Endothelial cell (in vitro differentiated cells): Measurements from ENCODE around the gene OR11H6. TPM values are rescaled to one million over a fixed set of nuclear protein-coding genes. Genes with fewer than 3 reads are reported as not detected.
"Not testable (repeated sequence)": the region's sequence is repeated elsewhere in the genome, so short reads cannot be mapped to it uniquely, and the experiment has no call there.

Experiments
- DNase-seq: peaks from one replicate; pipeline ENCODE4 v3.0.0; 2021; ENCODE audit warnings: low spot score
- H3K27ac Mint-ChIP-seq: one replicate; pipeline ENCODE4 v1.8.0; 2021; ENCODE audit warnings: mixed read lengths, inconsistent platforms; ENCODE audit not compliant: unreplicated experiment
- H3K27me3 Mint-ChIP-seq: one replicate; pipeline ENCODE4 v1.8.0; 2021; ENCODE audit warnings: mild to moderate bottlenecking, moderate library complexity, mixed read lengths, inconsistent platforms; ENCODE audit not compliant: unreplicated experiment
- H3K36me3 Mint-ChIP-seq: one replicate; pipeline ENCODE4 v1.8.0; 2021; ENCODE audit warnings: mild to moderate bottlenecking, low read depth, mixed read lengths, inconsistent platforms; ENCODE audit not compliant: unreplicated experiment
- H3K4me1 Mint-ChIP-seq: one replicate; pipeline ENCODE4 v1.8.0; 2021; ENCODE audit warnings: mild to moderate bottlenecking, mixed read lengths, inconsistent platforms; ENCODE audit not compliant: unreplicated experiment
- H3K4me3 Mint-ChIP-seq: one replicate; pipeline ENCODE4 v1.8.0; 2021; ENCODE audit warnings: mild to moderate bottlenecking, mixed read lengths, inconsistent platforms; ENCODE audit not compliant: unreplicated experiment
- H3K9me3 Mint-ChIP-seq: one replicate; pipeline ENCODE4 v1.8.0; 2021; ENCODE audit warnings: mixed read lengths, inconsistent platforms; ENCODE audit not compliant: unreplicated experiment
- CTCF ChIP-seq: fragments of 200-600 bp; sonication (generic); IDR thresholded peaks from one replicate; pipeline ENCODE4 v1.5.0; 2021; ENCODE audit warnings: antibody characterized with exemption; ENCODE audit not compliant: unreplicated experiment
- total RNA-seq: library from RNA; stranded (reverse); fragmentation: NEBNext Ultra II Directional; extraction: Animal tissue kit (Norgen Biotek cat#: 25700); gene quantifications from one replicate; pipeline ENCODE4 v1.2.1, GENCODE V29; 2021; ENCODE audit not compliant: unreplicated experiment

Gene OR11H6
- total RNA-seq, 1 donor from 2014 or later = not detected

GRCh38 chr14:20194101-20194500, 29.4 kb upstream of the OR11H6 start:
- Mint-ChIP-seq H3K4me1 (no peaks in the 10 kb centered on the region), H3K27ac (no peak overlapping the region), H3K9me3 (peaks cover 31% of the 10 kb centered on the region), H3K27me3 (no peaks in the 10 kb centered on the region), H3K36me3 (peaks cover 5% of the 10 kb centered on the region), H3K4me3 (no peak overlapping the region)
- DNase-seq = no peak
- TF ChIP-seq CTCF = no peak

- not testable (repeated sequence) for H3K36me3 Mint-ChIP-seq, H3K4me3 Mint-ChIP-seq, H3K4me1 Mint-ChIP-seq, H3K27ac Mint-ChIP-seq, H3K27me3 Mint-ChIP-seq, DNase-seq
- H3K9me3 Mint-ChIP-seq = peaks cover 38% of the 10 kb centered on the region
Measured at GRCh38 chr14:20195170-20195569, 28.3 kb upstream of the OR11H6 start.

- no peaks in the 10 kb centered on the region for H3K27me3 Mint-ChIP-seq
- H3K4me3 Mint-ChIP-seq = no peak overlapping the region
- no peak for DNase-seq
- H3K36me3 Mint-ChIP-seq = no peaks in the 10 kb centered on the region
- H3K4me1 Mint-ChIP-seq = no peaks in the 10 kb centered on the region
- TF ChIP-seq CTCF = no peak
- H3K27ac Mint-ChIP-seq = no peak overlapping the region
- peaks cover 38% of the 10 kb centered on the region for H3K9me3 Mint-ChIP-seq
Measured at GRCh38 chr14:20195911-20196310, 27.6 kb upstream of the OR11H6 start.

- no peak for TF ChIP-seq CTCF
- Mint-ChIP-seq H3K4me3 (no peak overlapping the region), H3K9me3 (peaks cover 44% of the 10 kb centered on the region), H3K4me1 (no peaks in the 10 kb centered on the region), H3K27ac (no peak overlapping the region), H3K36me3 (peaks cover 4% of the 10 kb centered on the region), H3K27me3 (no peaks in the 10 kb centered on the region)
- no peak for DNase-seq
Measured at GRCh38 chr14:20197459-20197858, 26.1 kb upstream of the OR11H6 start.

- DNase-seq = no peak
- Mint-ChIP-seq H3K4me1 (no peaks in the 10 kb centered on the region), H3K4me3 (no peak overlapping the region), H3K27me3 (peaks cover 2% of the 10 kb centered on the region), H3K36me3 (peaks cover 4% of the 10 kb centered on the region), H3K27ac (no peak overlapping the region), H3K9me3 (peaks cover 40% of the 10 kb centered on the region)
- no peak for TF ChIP-seq CTCF
Measured at GRCh38 chr14:20198991-20199390, 24.5 kb upstream of the OR11H6 start.

GRCh38 chr14:20204721-20205120, 18.8 kb upstream of the OR11H6 start:
- H3K4me3 Mint-ChIP-seq = no peak overlapping the region
- H3K36me3 Mint-ChIP-seq = peaks cover 4% of the 10 kb centered on the region
- H3K9me3 Mint-ChIP-seq = peaks cover 18% of the 10 kb centered on the region

More at GRCh38 chr14:20204721-20205120, 18.8 kb upstream of the OR11H6 start:
- H3K27ac Mint-ChIP-seq = no peak overlapping the region
- no peaks in the 10 kb centered on the region for H3K4me1 Mint-ChIP-seq
- TF ChIP-seq CTCF = no peak
- DNase-seq = no peak
- peaks cover 2% of the 10 kb centered on the region for H3K27me3 Mint-ChIP-seq
